Right hindlimb (tissue), 1 donor: ENCODE data around the gene CACNA2D3.

ENCODE experiments used
- DNase-seq: peaks from one replicate; pipeline ENCODE4 v3.0.0-alpha.2; 2018

Gene CACNA2D3

GRCh38 chr3:54900838-54901591 lies 778.7 kb downstream of the CACNA2D3 start:
- no peak for DNase-seq

GRCh38 chr3:54901906-54902685 lies 779.7 kb downstream of the CACNA2D3 start:
- DNase-seq: peak; percentile 38

GRCh38 chr3:54905261-54905888 lies 783.0 kb downstream of the CACNA2D3 start:
- DNase-seq: no peak

GRCh38 chr3:54905920-54906319 lies 783.6 kb downstream of the CACNA2D3 start:
- no peak for DNase-seq

- no peak for DNase-seq
These were observed 784.4 kb downstream of the CACNA2D3 start for GRCh38 chr3:54906763-54907162.

- no peak for DNase-seq
These were observed 786.8 kb downstream of the CACNA2D3 start for GRCh38 chr3:54909191-54909590.

GRCh38 chr3:54914180-54914579 lies 791.8 kb downstream of the CACNA2D3 start:
- no peak for DNase-seq

- DNase-seq: no peak
These were observed 792.8 kb downstream of the CACNA2D3 start for GRCh38 chr3:54915181-54915580.

GRCh38 chr3:54915976-54916375 lies 793.6 kb downstream of the CACNA2D3 start:
- DNase-seq: no peak

- DNase-seq: no peak
These were observed 794.4 kb downstream of the CACNA2D3 start for GRCh38 chr3:54916732-54917131.

- no peak for DNase-seq
These were observed 794.8 kb downstream of the CACNA2D3 start for GRCh38 chr3:54917174-54917573.

- no peak for DNase-seq
These were observed 795.5 kb downstream of the CACNA2D3 start for GRCh38 chr3:54917862-54918261.

- no peak for DNase-seq
These were observed 796.2 kb downstream of the CACNA2D3 start for GRCh38 chr3:54918516-54918915.

GRCh38 chr3:54928046-54928770 lies 805.9 kb downstream of the CACNA2D3 start, which contains the start of gene LRTM1:
TSS of gene LRTM1 (minus strand) at chr3:54928059. CDS start at chr3:54927911, 148 bp downstream.
- peak; percentile 32 for DNase-seq

GRCh38 chr3:54931182-54931581 lies 808.8 kb downstream of the CACNA2D3 start:
- no peak for DNase-seq

GRCh38 chr3:54932606-54933005 lies 810.3 kb downstream of the CACNA2D3 start:
- DNase-seq: peak; percentile 68

GRCh38 chr3:54935869-54936268 lies 813.5 kb downstream of the CACNA2D3 start:
- DNase-seq: no peak

- no peak for DNase-seq
These were observed 814.2 kb downstream of the CACNA2D3 start for GRCh38 chr3:54936561-54936960.

GRCh38 chr3:54939557-54940300 lies 817.4 kb downstream of the CACNA2D3 start:
- no peak for DNase-seq

- DNase-seq: no peak
These were observed 818.6 kb downstream of the CACNA2D3 start for GRCh38 chr3:54940971-54941370.

GRCh38 chr3:54941690-54942362 lies 819.5 kb downstream of the CACNA2D3 start:
- DNase-seq: no peak
